ENCODE results near the gene MCC.

GRCh38 chr5:113230711-113231652 lies 257.3 kb downstream of the MCC start:
- TF ChIP-seq CTCF (IDR thresholded peaks at IDR 0.05) (no peak), EZH2 (IDR thresholded peaks at IDR 0.05) (no peak)
